DND-41 (cell line): ENCODE data around the gene ZNF330.

Source experiments
- ATAC-seq: fragments of 200-7000 bp; cut with Tn5 transposase; 3 replicates; pipeline ENCODE4 v1.9.1; 2021; ENCODE audit warnings: low read depth; ENCODE audit not compliant: insufficient read depth
- DNase-seq: peaks from one replicate; pipeline ENCODE4 v3.0.0-alpha.2; 2020
- H2AFZ ChIP-seq: 2 replicates; pipeline ENCODE4 v1.6.0; 2012; ENCODE audit warnings: low read depth, low read length
- H3K27ac ChIP-seq: 2 replicates; pipeline ENCODE4 v1.5.1; 2012; ENCODE audit warnings: low read length, inconsistent platforms
- H3K27me3 ChIP-seq: fragments of 200-600 bp; sonication (generic); 2 replicates; pipeline ENCODE4 v1.6.0; 2012; ENCODE audit warnings: low read length, mild to moderate bottlenecking, inconsistent platforms; ENCODE audit not compliant: insufficient read depth, poor library complexity
- H3K36me3 ChIP-seq: 2 replicates; pipeline ENCODE4 v1.5.1; 2012; ENCODE audit warnings: low read length, inconsistent platforms; ENCODE audit not compliant: insufficient read depth
- H3K4me1 ChIP-seq: 2 replicates; pipeline ENCODE4 v1.5.1; 2012; ENCODE audit warnings: mild to moderate bottlenecking, low read length; ENCODE audit not compliant: insufficient read depth
- H3K4me2 ChIP-seq: 2 replicates; pipeline ENCODE4 v1.6.0; 2012; ENCODE audit warnings: mild to moderate bottlenecking, moderate library complexity, low read length, inconsistent platforms; ENCODE audit not compliant: insufficient read depth
- H3K4me3 ChIP-seq, 2 experiments: fragments of 200-600 bp in 1 of 2; shearing (Covaris generic) in 1 of 2; 2 replicates each; pipeline ENCODE4 v1.5.1; 2012 to 2016; ENCODE audit warnings: inconsistent platforms in 2 of 2, low read length in 2 of 2, mild to moderate bottlenecking in 2 of 2, low read depth in 1 of 2, moderate library complexity in 1 of 2
- H3K79me2 ChIP-seq: 2 replicates; pipeline ENCODE4 v1.6.0; 2012; ENCODE audit warnings: low read length, inconsistent platforms; ENCODE audit not compliant: insufficient read depth
- H3K9ac ChIP-seq: 2 replicates; pipeline ENCODE4 v1.6.0; 2012; ENCODE audit warnings: low read depth, mild to moderate bottlenecking, inconsistent platforms, low read length, moderate library complexity
- H3K9me3 ChIP-seq: 2 replicates; pipeline ENCODE4 v1.5.1; 2012; ENCODE audit warnings: low read length, moderate library complexity, mild to moderate bottlenecking, inconsistent platforms; ENCODE audit not compliant: insufficient read depth, severe bottlenecking
- H4K20me1 ChIP-seq: 2 replicates; pipeline ENCODE4 v1.6.0; 2012; ENCODE audit warnings: low read length; ENCODE audit not compliant: insufficient read depth
- CTCF ChIP-seq: IDR thresholded peaks from 2 replicates; pipeline ENCODE4 v1.5.1; 2012; ENCODE audit warnings: borderline replicate concordance, low read length, moderate library complexity, mild to moderate bottlenecking; ENCODE audit not compliant: poor library complexity, severe bottlenecking; ENCODE audit errors: extremely low read depth
- EZH2 ChIP-seq: IDR thresholded peaks from 3 replicates; pipeline ENCODE4 v1.6.1; 2012; ENCODE audit warnings: borderline replicate concordance, low read depth, mild to moderate bottlenecking, moderate library complexity, low read length, inconsistent platforms; ENCODE audit not compliant: severe bottlenecking

ZNF330 gene

GRCh38 chr4:141240259-141240658, 19.6 kb downstream of the ZNF330 start:
- no peak overlapping the region for H3K4me2 ChIP-seq
- TF ChIP-seq CTCF (no peak), EZH2 (no peak)
- no peaks in the 10 kb centered on the region for H4K20me1 ChIP-seq
- no peaks in the 10 kb centered on the region for H3K9me3 ChIP-seq
- no peaks in the 10 kb centered on the region for H3K4me1 ChIP-seq
- no peak for DNase-seq
- peaks cover 2% of the 10 kb centered on the region for H3K27me3 ChIP-seq
- H3K4me3 ChIP-seq: no peak overlapping the region
- H2AFZ ChIP-seq: no peak overlapping the region
- H3K79me2 ChIP-seq: no peaks in the 10 kb centered on the region
- no peak for ATAC-seq
- peaks cover 5% of the 10 kb centered on the region; the same call in 1 of the 2 replicates for H3K36me3 ChIP-seq
- H3K27ac ChIP-seq: no peak overlapping the region
- H3K9ac ChIP-seq: no peak overlapping the region

GRCh38 chr4:141240671-141241070, 20.0 kb downstream of the ZNF330 start:
- H3K9ac ChIP-seq: no peak overlapping the region
- no peaks in the 10 kb centered on the region for H3K79me2 ChIP-seq
- H3K27ac ChIP-seq: no peak overlapping the region
- no peak overlapping the region for H3K4me2 ChIP-seq
- DNase-seq (no peak), ATAC-seq (peak; percentile 47; the same call in 2 of the 3 replicates)
- no peaks in the 10 kb centered on the region for H3K9me3 ChIP-seq
- H3K4me1 ChIP-seq: no peaks in the 10 kb centered on the region
- 0 out of 2 replicates have a peak, but pooled peaks cover 3% of the 10 kb centered on the region for H3K36me3 ChIP-seq
- H3K27me3 ChIP-seq: peaks cover 2% of the 10 kb centered on the region
- TF ChIP-seq EZH2 (no peak), CTCF (no peak)
- H2AFZ ChIP-seq: no peak overlapping the region
- H3K4me3 ChIP-seq: no peak overlapping the region
- H4K20me1 ChIP-seq: no peaks in the 10 kb centered on the region

GRCh38 chr4:141241986-141242385, 21.3 kb downstream of the ZNF330 start:
- no peak overlapping the region for H3K4me3 ChIP-seq
- ATAC-seq: no peak
- H3K27me3 ChIP-seq: peaks cover 2% of the 10 kb centered on the region
- no peak overlapping the region for H3K27ac ChIP-seq
- no peaks in the 10 kb centered on the region for H3K4me1 ChIP-seq
- H3K9me3 ChIP-seq: no peaks in the 10 kb centered on the region
- TF ChIP-seq CTCF (no peak), EZH2 (no peak)
- H4K20me1 ChIP-seq: no peaks in the 10 kb centered on the region
- H3K4me2 ChIP-seq: no peak overlapping the region
- H3K36me3 ChIP-seq: no peaks in the 10 kb centered on the region
- DNase-seq: no peak
- H3K79me2 ChIP-seq: no peaks in the 10 kb centered on the region
- H3K9ac ChIP-seq: no peak overlapping the region
- no peak overlapping the region for H2AFZ ChIP-seq

GRCh38 chr4:141244419-141244818, 23.7 kb downstream of the ZNF330 start:
- Histone ChIP-seq H3K79me2 (no peaks in the 10 kb centered on the region), H3K4me3 (no peak overlapping the region), H3K4me2 (no peak overlapping the region), H4K20me1 (no peaks in the 10 kb centered on the region), H3K27me3 (peaks cover 2% of the 10 kb centered on the region), H3K9ac (no peak overlapping the region), H3K27ac (no peak overlapping the region), H3K36me3 (no peaks in the 10 kb centered on the region), H3K9me3 (no peaks in the 10 kb centered on the region), H3K4me1 (no peaks in the 10 kb centered on the region), H2AFZ (no peak overlapping the region)
- TF ChIP-seq EZH2: no peak
- no peak for TF ChIP-seq CTCF
- ATAC-seq: no peak
- DNase-seq: no peak
